Kidney epithelial cell (primary cell): Measurements from ENCODE around the gene SAMD4A. TPM values are rescaled to one million over a fixed set of nuclear protein-coding genes. Genes with fewer than 3 reads are reported as not detected.

Experiments
- DNase-seq: peaks from one replicate; pipeline ENCODE4 v3.0.0-alpha.2; 2010; ENCODE audit warnings: low read depth
- H3K27me3 ChIP-seq: 2 replicates; pipeline ENCODE4 v1.6.0; 2011; ENCODE audit warnings: low read length; ENCODE audit not compliant: control insufficient read depth, insufficient read depth
- H3K36me3 ChIP-seq: 2 replicates; pipeline ENCODE4 v1.5.1; 2011; ENCODE audit warnings: low read length; ENCODE audit not compliant: control insufficient read depth, insufficient read depth
- H3K4me3 ChIP-seq: 2 replicates; pipeline ENCODE4 v1.5.1; 2011; ENCODE audit warnings: low read depth, mild to moderate bottlenecking, control low read depth, low read length
- CTCF ChIP-seq: IDR thresholded peaks from 2 replicates; pipeline ENCODE4 v1.5.1; 2011; ENCODE audit warnings: mild to moderate bottlenecking, moderate library complexity, low read length, control low read depth, inconsistent platforms; ENCODE audit not compliant: insufficient read depth, poor library complexity, severe bottlenecking
- total RNA-seq: library from RNA; depleted of rRNA; stranded (reverse); fragments of >200 nt; gene quantifications from 2 replicates; pipeline ENCODE4 v1.2.3, GENCODE V29; 2015

The SAMD4A gene
- total RNA-seq, 1 donor from 2014 or later: 14.5 TPM

- no peak for DNase-seq
- TF ChIP-seq CTCF: no peak
- Histone ChIP-seq H3K4me3 (no peak overlapping the region), H3K27me3 (no peaks in the 10 kb centered on the region), H3K36me3 (no peaks in the 10 kb centered on the region)
Measured at GRCh38 chr14:54738009-54738408, 171.1 kb downstream of the SAMD4A start.

- no peak for TF ChIP-seq CTCF
- Histone ChIP-seq H3K27me3 (no peaks in the 10 kb centered on the region), H3K4me3 (no peak overlapping the region), H3K36me3 (peaks cover 2% of the 10 kb centered on the region)
- DNase-seq: no peak
Measured at GRCh38 chr14:54739514-54739913, 172.6 kb downstream of the SAMD4A start.

- no peaks in the 10 kb centered on the region for H3K27me3 ChIP-seq
- TF ChIP-seq CTCF: no peak
- peaks cover 2% of the 10 kb centered on the region for H3K36me3 ChIP-seq
- no peak overlapping the region for H3K4me3 ChIP-seq
- DNase-seq: no peak
Measured at GRCh38 chr14:54742492-54743350, 175.8 kb downstream of the SAMD4A start.

GRCh38 chr14:54743382-54743781 is 176.5 kb downstream of the SAMD4A start:
- Histone ChIP-seq H3K36me3 (peaks cover 2% of the 10 kb centered on the region), H3K4me3 (no peak overlapping the region), H3K27me3 (no peaks in the 10 kb centered on the region)
- DNase-seq: no peak
- TF ChIP-seq CTCF: no peak

GRCh38 chr14:54746019-54746418 is 179.1 kb downstream of the SAMD4A start:
- no peak for TF ChIP-seq CTCF
- Histone ChIP-seq H3K4me3 (no peak overlapping the region), H3K27me3 (no peaks in the 10 kb centered on the region), H3K36me3 (peaks cover 3% of the 10 kb centered on the region)
- DNase-seq: no peak

- no peak for DNase-seq
- Histone ChIP-seq H3K27me3 (no peaks in the 10 kb centered on the region), H3K4me3 (no peak overlapping the region), H3K36me3 (peaks cover 6% of the 10 kb centered on the region)
- no peak for TF ChIP-seq CTCF
Measured at GRCh38 chr14:54747616-54748015, 180.7 kb downstream of the SAMD4A start.
